GM12878 (cell line): ENCODE data around the gene MRPS15. TPM values are rescaled to one million over a fixed set of nuclear protein-coding genes. Genes with fewer than 3 reads are reported as not detected.

Source experiments
- CBFB ChIP-seq: IDR thresholded peaks from 2 replicates; pipeline ENCODE4 v1.6.1; 2016; ENCODE audit warnings: antibody characterized with exemption, low read depth
- CREM ChIP-seq: IDR thresholded peaks from 2 replicates; pipeline ENCODE4 v1.6.1; 2014; ENCODE audit warnings: antibody characterized with exemption, low read depth
- DPF2 ChIP-seq: fragments of 450-650 bp; IDR thresholded peaks from 2 replicates; pipeline ENCODE4 v1.6.1; 2017; ENCODE audit warnings: mild to moderate bottlenecking
- ETV6 ChIP-seq, 2 experiments: fragments of 450-650 bp in 1 of 2; IDR thresholded peaks in 1 of 2; conservative IDR thresholded peaks in 1 of 2; 2 replicates each; pipeline ENCODE4 v1.6.1; 2014; ENCODE audit warnings: antibody characterized with exemption in 1 of 2, borderline replicate concordance in 1 of 2, low read depth in 1 of 2, mild to moderate bottlenecking in 1 of 2, moderate library complexity in 1 of 2
- EZH2 ChIP-seq: IDR thresholded peaks from 2 replicates; pipeline ENCODE4 v1.6.1; 2012; ENCODE audit warnings: low read depth, mild to moderate bottlenecking, control low read depth, inconsistent platforms, low read length, borderline replicate concordance; ENCODE audit not compliant: control insufficient read depth
- FOS ChIP-seq: IDR thresholded peaks from 3 replicates; pipeline ENCODE4 v1.6.1; 2011; ENCODE audit warnings: borderline replicate concordance; ENCODE audit not compliant: insufficient read length; ENCODE audit errors: extremely low read depth
- FOXK2 ChIP-seq: fragments of 450-650 bp; IDR thresholded peaks from 2 replicates; pipeline ENCODE4 v1.6.1; 2017; ENCODE audit warnings: mild to moderate bottlenecking, moderate library complexity
- HDAC2 ChIP-seq: fragments of 200-600 bp; sonication (generic); IDR thresholded peaks from 2 replicates; pipeline ENCODE4 v1.6.1; 2017
- IRF4 ChIP-seq: IDR thresholded peaks from 2 replicates; pipeline ENCODE4 v1.6.1; 2011; ENCODE audit warnings: low read depth, low read length
- IRF5 ChIP-seq: fragments of 450-650 bp; IDR thresholded peaks from 2 replicates; pipeline ENCODE4 v1.6.1; 2017; ENCODE audit warnings: borderline replicate concordance
- MTA2 ChIP-seq: fragments of 450-650 bp; IDR thresholded peaks from 2 replicates; pipeline ENCODE4 v1.6.1; 2016; ENCODE audit warnings: low read depth, mild to moderate bottlenecking, moderate library complexity
- MXI1 ChIP-seq: fragments of 150-350 bp; IDR thresholded peaks from 2 replicates; pipeline ENCODE4 v1.6.1; 2011; ENCODE audit warnings: low read depth, mild to moderate bottlenecking, inconsistent platforms, low read length, improper control_type of control experiment
- MYB ChIP-seq: fragments of 150-350 bp; IDR thresholded peaks from 2 replicates; pipeline ENCODE4 v1.6.1; 2014; ENCODE audit warnings: mild to moderate bottlenecking, low read depth, low read length, borderline replicate concordance
- NFYB ChIP-seq: IDR thresholded peaks from 2 replicates; pipeline ENCODE4 v1.6.1; 2011; ENCODE audit warnings: low read depth, mild to moderate bottlenecking, low read length, improper control_type of control experiment, moderate library complexity; ENCODE audit not compliant: insufficient read depth
- NRF1 ChIP-seq: conservative IDR thresholded peaks from 2 replicates; pipeline ENCODE4 v1.6.1; 2011; ENCODE audit warnings: mild to moderate bottlenecking, low read depth, low read length, improper control_type of control experiment
- PAX8 ChIP-seq: fragments of 450-650 bp; IDR thresholded peaks from 2 replicates; pipeline ENCODE4 v1.6.1; 2017; ENCODE audit warnings: mild to moderate bottlenecking, moderate library complexity
- PML ChIP-seq: IDR thresholded peaks from 2 replicates; pipeline ENCODE4 v1.6.1; 2012; ENCODE audit warnings: low read length, inconsistent platforms
- POLR2A ChIP-seq: IDR thresholded peaks from 2 replicates; pipeline ENCODE4 v1.6.1; 2011; ENCODE audit warnings: low read depth, mild to moderate bottlenecking, low read length
- POU2F2 ChIP-seq: IDR thresholded peaks from 3 replicates; pipeline ENCODE4 v1.6.1; 2011; ENCODE audit warnings: low read depth, mild to moderate bottlenecking, low read length, borderline replicate concordance
- SMAD1 ChIP-seq: fragments of 450-650 bp; IDR thresholded peaks from 2 replicates; pipeline ENCODE4 v1.6.1; 2018; ENCODE audit warnings: mild to moderate bottlenecking, low read depth; ENCODE audit not compliant: partially characterized antibody
- STAT1 ChIP-seq: fragments of 450-650 bp; conservative IDR thresholded peaks from 2 replicates; pipeline ENCODE4 v1.6.1; 2014; ENCODE audit warnings: antibody characterized with exemption, mild to moderate bottlenecking
- SUZ12 ChIP-seq: fragments of 200-600 bp; sonication (generic); IDR thresholded peaks from one replicate; pipeline ENCODE4 v1.6.1; 2018; ENCODE audit warnings: antibody characterized with exemption, mild to moderate bottlenecking; ENCODE audit not compliant: unreplicated experiment
- TAF1 ChIP-seq: IDR thresholded peaks from 2 replicates; pipeline ENCODE4 v1.6.1; 2011; ENCODE audit warnings: mild to moderate bottlenecking, low read depth, low read length, borderline replicate concordance
- TARDBP ChIP-seq: IDR thresholded peaks from 2 replicates; pipeline ENCODE4 v1.6.1; 2016; ENCODE audit warnings: borderline replicate concordance
- YY1 ChIP-seq: IDR thresholded peaks from 2 replicates; pipeline ENCODE4 v1.6.1; 2011; ENCODE audit warnings: low read depth, mild to moderate bottlenecking, low read length
- ZNF24 ChIP-seq: fragments of 450-650 bp; IDR thresholded peaks from 2 replicates; pipeline ENCODE4 v1.6.1; 2017; ENCODE audit warnings: antibody characterized with exemption, mild to moderate bottlenecking
- ZNF687 ChIP-seq: fragments of 450-650 bp; IDR thresholded peaks from 2 replicates; pipeline ENCODE4 v1.6.1; 2017; ENCODE audit warnings: mild to moderate bottlenecking, moderate library complexity
- polyA plus RNA-seq, 11 experiments: library from polyadenylated mRNA; depleted of rRNA in 4 of 11; unstranded in 6 of 11; stranded (reverse) in 5 of 11; fragments of >200 nt; fragmentation: Nextera tagmentation in 4 of 11; fragmentation: Illumina TruSeq in 1 of 11; extraction: Ambion mirVana in 4 of 11; extraction: Trizol in 1 of 11; gene quantifications; 1 replicate in 1 of 11; 2 replicates in 10 of 11; pipeline versions ENCODE4 v1.2.1 to v1.2.3, GENCODE V29; 2011 to 2016; ENCODE audit warnings: inconsistent platforms in 2 of 11, missing spikeins in 2 of 11, low read depth in 1 of 11
- total RNA-seq, 4 experiments: library from RNA; depleted of rRNA in 3 of 4; stranded (reverse); fragments of >200 nt in 3 of 4; fragmentation: Illumina TruSeq in 1 of 4; extraction: Trizol in 1 of 4; gene quantifications; 2 replicates each; pipeline versions ENCODE4 v1.2.1 to v1.2.3, GENCODE V29; 2013 to 2021

The MRPS15 gene
- total and polyA plus RNA-seq, 10 of the 15 experiments (the other 5 are each of a cell fraction or from before 2014, with no cell fraction given): 41.1 to 207 (median 107) TPM

- TF ChIP-seq ZNF687: no peak
- TF ChIP-seq PML: no peak
- TF ChIP-seq TARDBP: no peak
- no peak for TF ChIP-seq NRF1
- no peak for TF ChIP-seq FOXK2
- no peak for TF ChIP-seq PAX8
- no peak for TF ChIP-seq MTA2
- TF ChIP-seq SMAD1: no peak
- TF ChIP-seq MXI1: no peak
- TF ChIP-seq FOS: no peak
- TF ChIP-seq POLR2A: no peak
- no peak for TF ChIP-seq DPF2
- TF ChIP-seq NFYB: no peak
- no peak for TF ChIP-seq ETV6 (conservative IDR thresholded peaks at IDR 0.05 in 1 of 2, IDR thresholded peaks at IDR 0.05 in 1 of 2; ENCODE audit: borderline replicate concordance in 1 of 2, low read depth in 1 of 2)
- no peak for TF ChIP-seq HDAC2
- TF ChIP-seq ZNF24: no peak
- no peak for TF ChIP-seq MYB
- TF ChIP-seq CREM: no peak
- peak; percentile 62; the same call in 1 of the 3 replicates for TF ChIP-seq POU2F2
- TF ChIP-seq SUZ12: no peak
- TF ChIP-seq TAF1: no peak
- TF ChIP-seq EZH2: no peak
- no peak for TF ChIP-seq CBFB
- TF ChIP-seq YY1: peak; percentile 84
- TF ChIP-seq STAT1: no peak
- TF ChIP-seq IRF4: 0 out of 2 replicates have a peak, but pooled peaks have one; percentile 14
- TF ChIP-seq IRF5: no peak
These were observed 43.3 kb downstream of the MRPS15 start (continued) for GRCh38 chr1:36420836-36421317.
